HG02973 (cell line): ENCODE data around the gene SRGAP1.
"Not testable (repeated sequence)": the region's sequence is repeated elsewhere in the genome, so short reads cannot be mapped to it uniquely, and the experiment has no call there.

Source experiments
- ATAC-seq: cut with Tn5 transposase; IDR thresholded peaks from one replicate; pipeline ENCODE4 v1.9.1; 2021; ENCODE audit warnings: moderate library complexity; ENCODE audit not compliant: unreplicated experiment

Gene SRGAP1

GRCh38 chr12:64036414-64036813 is 191.9 kb downstream of the SRGAP1 start:
- ATAC-seq, result no peak

GRCh38 chr12:64039281-64039871 is 194.9 kb downstream of the SRGAP1 start:
- no peak for ATAC-seq

- ATAC-seq, result no peak
Observed at GRCh38 chr12:64042911-64043310, 198.4 kb downstream of the SRGAP1 start.

GRCh38 chr12:64044191-64044590 is 199.7 kb downstream of the SRGAP1 start:
- no peak for ATAC-seq

- no peak for ATAC-seq
Observed at GRCh38 chr12:64051057-64051456, 206.6 kb downstream of the SRGAP1 start.

GRCh38 chr12:64053117-64053516 is 208.6 kb downstream of the SRGAP1 start:
- ATAC-seq, result no peak

- ATAC-seq, result no peak
Observed at GRCh38 chr12:64054079-64054520, 209.6 kb downstream of the SRGAP1 start.

GRCh38 chr12:64056741-64057140 is 212.2 kb downstream of the SRGAP1 start:
- ATAC-seq, result no peak

GRCh38 chr12:64057706-64058105 is 213.2 kb downstream of the SRGAP1 start:
- ATAC-seq, result no peak

GRCh38 chr12:64058541-64059265 is 214.2 kb downstream of the SRGAP1 start:
- no peak for ATAC-seq

- no peak for ATAC-seq
Observed at GRCh38 chr12:64059685-64060084, 215.2 kb downstream of the SRGAP1 start.

- no peak for ATAC-seq
Observed at GRCh38 chr12:64061868-64062375, 217.4 kb downstream of the SRGAP1 start.

- no peak for ATAC-seq
Observed at GRCh38 chr12:64063121-64063520, 218.6 kb downstream of the SRGAP1 start.

- ATAC-seq, result no peak
Observed at GRCh38 chr12:64064240-64064639, 219.7 kb downstream of the SRGAP1 start.

GRCh38 chr12:64064706-64065105 is 220.2 kb downstream of the SRGAP1 start:
- no peak for ATAC-seq

- ATAC-seq, result no peak
Observed at GRCh38 chr12:64065881-64066451, 221.5 kb downstream of the SRGAP1 start.

- no peak for ATAC-seq
Observed at GRCh38 chr12:64066776-64067175, 222.3 kb downstream of the SRGAP1 start.

- ATAC-seq, result no peak
Observed at GRCh38 chr12:64070454-64070853, 226.0 kb downstream of the SRGAP1 start.

GRCh38 chr12:64072916-64073575 is 228.5 kb downstream of the SRGAP1 start:
- ATAC-seq, result no peak

- not testable (repeated sequence) for ATAC-seq
Observed at GRCh38 chr12:64076565-64076964, 232.1 kb downstream of the SRGAP1 start.

- no peak for ATAC-seq
Observed at GRCh38 chr12:64077922-64078321, 233.4 kb downstream of the SRGAP1 start.
